H1 (cell line): ENCODE data around the gene NEU2. TPM values are rescaled to one million over a fixed set of nuclear protein-coding genes. Genes with fewer than 3 reads are reported as not detected.

Experiments used
- CTCF ChIA-PET: fragments of 300-600 bp; sonication (Branson Sonifier 250); formaldehyde crosslinking; loops from one replicate; lab custom pipeline; 2021; ENCODE audit not compliant: partially characterized antibody; lab: Charles Lee
- POLR2A ChIA-PET: fragments of 300-600 bp; sonication (Branson Sonifier 250); formaldehyde crosslinking; loops from one replicate; lab custom pipeline; 2021; ENCODE audit warnings: inconsistent platforms; ENCODE audit not compliant: partially characterized antibody; lab: Charles Lee
- DNase-seq, 2 experiments: peaks; one replicate each; pipeline versions ENCODE4 v3.0.0 to v3.0.0-alpha.2; 2010 to 2022; ENCODE audit warnings: low spot score in 2 of 2, low read depth in 1 of 2, mixed read lengths in 1 of 2
- FAIRE-seq: peaks from 2 replicates; lab custom pipeline; 2011; peaks lifted over from hg19 to GRCh38; lab: Jason Lieb, UNC
- H2AFZ ChIP-seq: 2 replicates; pipeline ENCODE4 v1.8.1; 2012; ENCODE audit warnings: low read length, inconsistent platforms
- H2AK5ac ChIP-seq: 2 replicates; pipeline ENCODE4 v1.6.1; 2013; ENCODE audit warnings: low read depth, low read length
- H2BK120ac ChIP-seq: replicated peaks from 2 replicates; pipeline ENCODE3; 2013; ENCODE audit warnings: low read depth, low read length, inconsistent platforms
- H2BK12ac ChIP-seq: 2 replicates; pipeline ENCODE4 v1.6.1; 2013; ENCODE audit warnings: low read depth, low read length
- H2BK15ac ChIP-seq: 2 replicates; pipeline ENCODE4 v1.6.1; 2013; ENCODE audit warnings: low read length
- H2BK20ac ChIP-seq: 2 replicates; pipeline ENCODE4 v1.6.1; 2013; ENCODE audit warnings: low read length
- H2BK5ac ChIP-seq: 2 replicates; pipeline ENCODE4 v1.6.1; 2013; ENCODE audit warnings: low read depth, low read length
- H3K14ac ChIP-seq: 2 replicates; pipeline ENCODE4 v1.6.1; 2013; ENCODE audit warnings: inconsistent platforms; ENCODE audit not compliant: insufficient read length
- H3K18ac ChIP-seq: 2 replicates; pipeline ENCODE4 v1.6.1; 2013; ENCODE audit warnings: low read length; ENCODE audit errors: extremely low read depth
- H3K23ac ChIP-seq: 2 replicates; pipeline ENCODE4 v1.6.1; 2013; ENCODE audit warnings: inconsistent platforms; ENCODE audit not compliant: insufficient read length
- H3K23me2 ChIP-seq: 2 replicates; pipeline ENCODE4 v1.6.1; 2013; ENCODE audit warnings: low read depth, low read length
- H3K27ac ChIP-seq: 2 replicates; pipeline ENCODE4 v1.6.1; 2011; ENCODE audit warnings: low read depth, low read length, inconsistent platforms
- H3K27me3 ChIP-seq, 4 experiments: replicated peaks in 1 of 4; 1 replicate in 1 of 4; 2 replicates in 3 of 4; pipeline versions ENCODE4 v1.6.1 to v1.8.1; 2011 to 2013; ENCODE audit warnings: low read length in 3 of 4, mild to moderate bottlenecking in 3 of 4, inconsistent platforms in 2 of 4, mixed read lengths in 2 of 4, moderate library complexity in 1 of 4; ENCODE audit not compliant: control insufficient read depth in 3 of 4, insufficient read depth in 3 of 4; ENCODE audit errors: extremely low read depth in 1 of 4
- H3K36me3 ChIP-seq, 4 experiments: 2 replicates each; pipeline versions ENCODE4 v1.6.1 to v1.8.1; 2011 to 2013; ENCODE audit warnings: mild to moderate bottlenecking in 4 of 4, low read length in 3 of 4, moderate library complexity in 2 of 4, control low read depth in 1 of 4, inconsistent platforms in 1 of 4; ENCODE audit not compliant: insufficient read depth in 4 of 4, control insufficient read depth in 2 of 4
- H3K4ac ChIP-seq: replicated peaks from 2 replicates; pipeline ENCODE3; 2013; ENCODE audit warnings: low read length, low read depth, mixed read lengths, inconsistent platforms; ENCODE audit not compliant: insufficient read length
- H3K4me1 ChIP-seq, 4 experiments: replicated peaks in 1 of 4; 1 replicate in 1 of 4; 2 replicates in 3 of 4; pipeline versions ENCODE4 v1.6.1 to v1.8.1; 2011 to 2013; ENCODE audit warnings: low read length in 3 of 4, inconsistent platforms in 2 of 4, mixed read lengths in 1 of 4; ENCODE audit not compliant: insufficient read depth in 4 of 4, control insufficient read depth in 3 of 4
- H3K4me2 ChIP-seq, 2 experiments: 2 replicates each; pipeline versions ENCODE4 v1.6.1 to v1.8.1; 2011 to 2013; ENCODE audit warnings: low read depth in 2 of 2, low read length in 2 of 2, control low read depth in 1 of 2, inconsistent platforms in 1 of 2, mild to moderate bottlenecking in 1 of 2; ENCODE audit not compliant: insufficient read depth in 1 of 2
- H3K4me3 ChIP-seq, 4 experiments: fragments of 200-600, 300-600 bp in 1 of 4; sonication (generic), shearing (Covaris generic), sonication (Bioruptor Twin) in 1 of 4; 2 replicates each; pipeline versions ENCODE4 v1.5.1 to v1.8.1; 2011 to 2016; ENCODE audit warnings: low read length in 4 of 4, low read depth in 3 of 4, control low read depth in 2 of 4, inconsistent platforms in 2 of 4, mild to moderate bottlenecking in 2 of 4, mixed read lengths in 1 of 4, moderate library complexity in 1 of 4; ENCODE audit not compliant: insufficient read depth in 2 of 4; ENCODE audit errors: extremely low read depth in 1 of 4
- H3K56ac ChIP-seq: replicated peaks from 2 replicates; pipeline ENCODE3; 2013; ENCODE audit warnings: low read depth, mild to moderate bottlenecking, mixed read lengths, low read length, inconsistent platforms; ENCODE audit not compliant: insufficient read length
- H3K79me1 ChIP-seq: 2 replicates; pipeline ENCODE4 v1.6.1; 2013; ENCODE audit warnings: low read depth, low read length, control low read depth
- H3K79me2 ChIP-seq, 2 experiments: 2 replicates each; pipeline versions ENCODE4 v1.6.1 to v1.8.1; 2012 to 2013; ENCODE audit warnings: low read length in 2 of 2, mild to moderate bottlenecking in 2 of 2, inconsistent platforms in 1 of 2; ENCODE audit not compliant: insufficient read depth in 2 of 2, control insufficient read depth in 1 of 2
- H3K9ac ChIP-seq, 4 experiments: replicated peaks in 1 of 4; 1 replicate in 1 of 4; 2 replicates in 3 of 4; pipeline versions ENCODE4 v1.6.1 to v1.8.1; 2011 to 2013; ENCODE audit warnings: low read depth in 3 of 4, low read length in 3 of 4, control low read depth in 2 of 4, mild to moderate bottlenecking in 2 of 4, moderate library complexity in 2 of 4, inconsistent platforms in 1 of 4; ENCODE audit errors: extremely low read depth in 1 of 4
- H3K9me3 ChIP-seq, 2 experiments: 2 replicates each; pipeline versions ENCODE4 v1.6.1 to v1.8.1; 2012 to 2013; ENCODE audit warnings: mild to moderate bottlenecking in 2 of 2, moderate library complexity in 2 of 2, control low read depth in 1 of 2, inconsistent platforms in 1 of 2, low read depth in 1 of 2, low read length in 1 of 2, mixed read lengths in 1 of 2; ENCODE audit not compliant: insufficient read depth in 2 of 2
- H4K20me1 ChIP-seq, 2 experiments: replicated peaks in 1 of 2; 2 replicates each; pipeline versions ENCODE3 to v1.8.1; 2011 to 2013; ENCODE audit warnings: inconsistent platforms in 2 of 2, low read length in 2 of 2, mild to moderate bottlenecking in 1 of 2; ENCODE audit not compliant: insufficient read depth in 2 of 2, control insufficient read depth in 1 of 2
- H4K5ac ChIP-seq: 2 replicates; pipeline ENCODE4 v1.6.1; 2013; ENCODE audit warnings: low read length, low read depth, mixed read lengths, inconsistent platforms; ENCODE audit not compliant: insufficient read length
- H4K8ac ChIP-seq: 2 replicates; pipeline ENCODE4 v1.8.0; 2013; ENCODE audit warnings: mild to moderate bottlenecking, moderate library complexity, low read length, inconsistent platforms; ENCODE audit not compliant: insufficient read depth; ENCODE audit errors: extremely low read depth
- H4K91ac ChIP-seq: replicated peaks from 2 replicates; pipeline ENCODE3; 2013; ENCODE audit warnings: low read length, mixed read lengths, inconsistent platforms; ENCODE audit not compliant: insufficient read length
- CEBPB ChIP-seq: IDR thresholded peaks from 2 replicates; pipeline ENCODE4 v1.6.1; 2012; ENCODE audit warnings: low read depth, low read length
- CTCF ChIP-seq, 3 experiments: IDR thresholded peaks; 1 replicate in 2 of 3; 2 replicates in 1 of 3; pipeline versions ENCODE4 v1.5.1 to v1.6.1; 2011; ENCODE audit warnings: low read length in 3 of 3, mild to moderate bottlenecking in 3 of 3, inconsistent platforms in 2 of 3, low read depth in 1 of 3, moderate library complexity in 1 of 3; ENCODE audit not compliant: insufficient read depth in 1 of 3; ENCODE audit errors: control extremely low read depth in 1 of 3
- PHF8 ChIP-seq: fragments of 200-600 bp; sonication (generic); conservative IDR thresholded peaks from 2 replicates; pipeline ENCODE4 v1.7.1; 2012; ENCODE audit warnings: low read depth, mild to moderate bottlenecking, inconsistent platforms, low read length, moderate library complexity
- RAD21 ChIP-seq, 2 experiments: IDR thresholded peaks in 1 of 2; conservative IDR thresholded peaks in 1 of 2; 2 replicates each; pipeline ENCODE4 v1.6.1; 2011; ENCODE audit warnings: low read depth in 2 of 2, low read length in 2 of 2, improper control_type of control experiment in 1 of 2, inconsistent platforms in 1 of 2, mild to moderate bottlenecking in 1 of 2, moderate library complexity in 1 of 2
- RFX5 ChIP-seq: IDR thresholded peaks from 2 replicates; pipeline ENCODE4 v1.6.1; 2011; ENCODE audit warnings: low read depth, low read length, improper control_type of control experiment, borderline replicate concordance
- SUZ12 ChIP-seq: fragments of 200-600 bp; sonication (generic); IDR thresholded peaks from 2 replicates; pipeline ENCODE4 v1.6.1; 2012; ENCODE audit warnings: mild to moderate bottlenecking, inconsistent platforms, low read length, moderate library complexity, mixed read lengths
- WGBS, 2 experiments: shearing (Covaris generic) in 1 of 2; methylation state at CpG; one replicate each; pipeline versions ENCODE4 v1.1.6 to v1.1.7; 2013 to 2015; ENCODE audit warnings: low lambda C conversion rate in 2 of 2, mixed read lengths in 2 of 2, inconsistent platforms in 1 of 2, low coverage in 1 of 2, missing lambda C conversion rate in 1 of 2; ENCODE audit not compliant: insufficient replicate concordance in 2 of 2, insufficient coverage in 1 of 2, insufficient read length in 1 of 2; ENCODE audit errors: extremely low coverage in 1 of 2, missing lambda C conversion rate in 1 of 2; 5-methylcytosine and 5-hydroxymethylcytosine counted together
- polyA plus RNA-seq, 7 experiments: library from polyadenylated mRNA; depleted of rRNA in 3 of 7; stranded (reverse) in 5 of 7; unstranded in 2 of 7; fragments of >200 nt in 5 of 7; fragments of 200-250 nt in 2 of 7; gene quantifications; 1 replicate in 5 of 7; 2 replicates in 1 of 7; 4 replicates in 1 of 7; pipeline versions ENCODE4 v1.2.1 to v1.2.3, GENCODE V29; 2011 to 2013; ENCODE audit warnings: missing spikeins in 2 of 7, mixed read lengths in 2 of 7
- total RNA-seq: library from RNA; stranded (reverse); fragmentation: NEBNext Ultra II Directional; extraction: Animal tissue kit (Norgen Biotek cat#: 25700); gene quantifications from 2 replicates; pipeline ENCODE4 v1.2.1, GENCODE V29; 2021

Gene NEU2
- total and polyA plus RNA-seq, 2 of the 8 experiments (the other 6 are each of a cell fraction or from before 2014, with no cell fraction given): 0.12 TPM; not detected in 1

DNA sequence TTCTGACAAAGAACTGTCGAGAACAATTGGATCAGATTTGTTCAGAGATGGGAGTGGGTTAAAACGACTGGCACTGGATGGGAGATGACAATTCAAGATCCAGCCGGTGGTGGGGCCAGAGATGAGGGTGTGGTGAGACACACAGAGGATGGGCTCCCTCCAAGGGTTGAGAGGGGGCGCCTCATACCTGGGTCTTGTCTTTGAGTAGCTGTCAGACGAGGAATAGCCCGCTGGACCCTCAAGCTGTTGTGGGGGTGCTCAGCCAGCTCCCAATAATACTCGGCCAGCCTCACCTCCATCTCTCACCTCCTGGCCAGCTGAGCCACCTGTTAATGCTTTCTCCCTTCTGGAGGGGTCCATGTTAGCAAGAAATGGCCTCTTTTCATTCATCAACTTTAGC lies 41.6 kb downstream of the NEU2 start:
- no peak for DNase-seq
- no peak overlapping the region for H4K8ac ChIP-seq
- no peak overlapping the region for H3K18ac ChIP-seq
- H3K36me3 ChIP-seq: no peaks in the 10 kb centered on the region
- no peak for FAIRE-seq
- H3K79me1 ChIP-seq: no peaks in the 10 kb centered on the region
- H2BK20ac ChIP-seq: no peak overlapping the region
- no peak overlapping the region for H4K91ac ChIP-seq
- no peak overlapping the region for H2BK15ac ChIP-seq
- H3K23me2 ChIP-seq: no peaks in the 10 kb centered on the region
- H2BK5ac ChIP-seq: no peak overlapping the region
- no peak overlapping the region for H3K4me2 ChIP-seq
- no peak overlapping the region for H3K4ac ChIP-seq
- no peak overlapping the region for H3K4me3 ChIP-seq
- H2AK5ac ChIP-seq: no peak overlapping the region
- no peak overlapping the region for H3K23ac ChIP-seq
- H3K27me3 ChIP-seq: no peaks in the 10 kb centered on the region
- POLR2A ChIA-PET: no interaction called here
- H3K79me2 ChIP-seq: no peaks in the 10 kb centered on the region
- no peak overlapping the region for H3K9ac ChIP-seq
- CTCF ChIA-PET: interaction anchor here (0.7 to 3.2 kb wide), 5 partner anchors 9 to 222 kb away, joined by 4 to 8 read pairs (median 5); no protein-coding TSS in a partner anchor
- H2BK120ac ChIP-seq: no peak overlapping the region
- H4K20me1 ChIP-seq: no peaks in the 10 kb centered on the region
- H3K4me1 ChIP-seq: peaks cover 5 to 17% (median 10%) of the 10 kb centered on the region in 4 experiments
- H3K27ac ChIP-seq: no peak overlapping the region
- WGBS, 2 experiments: 81% methylated on average over 7 of the region's 7 CpGs; no CpG with 5 or more reads in 1 of the 2 experiments
- no peak overlapping the region for H3K14ac ChIP-seq
- no peak overlapping the region for H2BK12ac ChIP-seq
- H3K56ac ChIP-seq: no peak overlapping the region
- no peak overlapping the region for H4K5ac ChIP-seq
- no peak overlapping the region for H2AFZ ChIP-seq
- H3K9me3 ChIP-seq: peaks cover 0 to 4% of the 10 kb centered on the region in 2 experiments; a peak in 2 of 4 replicates
- no peak for TF ChIP-seq SUZ12
- TF ChIP-seq RFX5: no peak
- TF ChIP-seq CTCF (IDR thresholded peaks at IDR 0.05; ENCODE audit: control extremely low read depth in 1 of 3, insufficient read depth in 1 of 3, low read depth in 1 of 3, low read length in 3 of 3): peak; percentile 32 to 57 (median 38)
- peak; percentile 41 to 62 for TF ChIP-seq RAD21 (IDR thresholded peaks at IDR 0.05 in 1 of 2, conservative IDR thresholded peaks at IDR 0.05 in 1 of 2; ENCODE audit: low read depth in 2 of 2, low read length in 2 of 2)
- TF ChIP-seq CEBPB: no peak
- no peak for TF ChIP-seq PHF8
